Esophagus muscularis mucosa (tissue), 4 donors: ENCODE data around the gene KRTAP4-8.

ENCODE experiments used
- CTCF ChIP-seq, 3 experiments: fragments of 200-600 bp in 2 of 3; fragments of 450-650 bp in 1 of 3; sonication (generic) in 2 of 3; IDR thresholded peaks; one replicate each; pipeline ENCODE4 v1.5.1; 2017 to 2019; ENCODE audit warnings: antibody characterized with exemption in 3 of 3, mild to moderate bottlenecking in 2 of 3, moderate library complexity in 1 of 3
- EP300 ChIP-seq: sonication (generic); formaldehyde crosslinking; IDR thresholded peaks from one replicate; pipeline ENCODE4 v1.6.1; 2017; ENCODE audit warnings: antibody characterized with exemption
- POLR2A ChIP-seq: fragments of 450-650 bp; IDR thresholded peaks from one replicate; pipeline ENCODE4 v1.6.1; 2017; ENCODE audit warnings: antibody characterized with exemption, moderate library complexity, mild to moderate bottlenecking, low read depth
- POLR2AphosphoS5 ChIP-seq, 2 donors: sonication (generic); formaldehyde crosslinking; IDR thresholded peaks; one replicate each; pipeline ENCODE4 v1.6.1; 2017; ENCODE audit warnings: antibody characterized with exemption in 2 of 2

GRCh38 chr17:41073676-41074075 is 24.3 kb downstream of the KRTAP4-8 start:
- no peak for TF ChIP-seq CTCF (IDR thresholded peaks at IDR 0.05)
- TF ChIP-seq POLR2AphosphoS5 (IDR thresholded peaks at IDR 0.05): no peak
- no peak for TF ChIP-seq POLR2A
- no peak for TF ChIP-seq EP300
